ENCODE results near the gene CEP104. TPM values are rescaled to one million over a fixed set of nuclear protein-coding genes. Genes with fewer than 3 reads are reported as not detected.

The CEP104 gene
- total and polyA plus RNA-seq, 9 of the 15 experiments (the other 6 are each of a cell fraction or from before 2014, with no cell fraction given): 11.2 to 63.4 (median 42.6) TPM

GRCh38 chr1:3900150-3900968, 43.3 kb upstream of the CEP104 start, which contains the start of gene C1orf174 (continued):
- TF ChIP-seq TSHZ1 (CRISPR knock-in tag; IDR thresholded peaks at IDR 0.05) (no peak), RFX5 (IDR thresholded peaks at IDR 0.05; ENCODE audit: low read depth, low read length) (peak; percentile 45; the same call in 1 of the 2 replicates), ZEB2 (IDR thresholded peaks at IDR 0.05) (no peak), TFE3 (CRISPR knock-in tag; IDR thresholded peaks at IDR 0.05) (peak; percentile 85), AFF1 (IDR thresholded peaks at IDR 0.05; ENCODE audit: low read depth in 1 of 2, partially characterized antibody in 2 of 2) (peak; percentile 43 to 61), ZNF695 (CRISPR knock-in tag; IDR thresholded peaks at IDR 0.05) (no peak), RB1 (IDR thresholded peaks at IDR 0.05; ENCODE audit: low read depth) (0 out of 2 replicates have a peak, but pooled peaks have one; percentile 49), HCFC1 (IDR thresholded peaks at IDR 0.05; ENCODE audit: low read depth, low read length) (peak; percentile 93), ZNF766 (CRISPR knock-in tag; conservative IDR thresholded peaks at IDR 0.05) (peak; percentile 99), USF2 (CRISPR knock-in tag; IDR thresholded peaks at IDR 0.05) (peak; percentile 72), RBM25 (IDR thresholded peaks at IDR 0.05; ENCODE audit: low read depth, low read length, severe bottlenecking) (no peak)
- TF ChIP-seq, protein P1, sequence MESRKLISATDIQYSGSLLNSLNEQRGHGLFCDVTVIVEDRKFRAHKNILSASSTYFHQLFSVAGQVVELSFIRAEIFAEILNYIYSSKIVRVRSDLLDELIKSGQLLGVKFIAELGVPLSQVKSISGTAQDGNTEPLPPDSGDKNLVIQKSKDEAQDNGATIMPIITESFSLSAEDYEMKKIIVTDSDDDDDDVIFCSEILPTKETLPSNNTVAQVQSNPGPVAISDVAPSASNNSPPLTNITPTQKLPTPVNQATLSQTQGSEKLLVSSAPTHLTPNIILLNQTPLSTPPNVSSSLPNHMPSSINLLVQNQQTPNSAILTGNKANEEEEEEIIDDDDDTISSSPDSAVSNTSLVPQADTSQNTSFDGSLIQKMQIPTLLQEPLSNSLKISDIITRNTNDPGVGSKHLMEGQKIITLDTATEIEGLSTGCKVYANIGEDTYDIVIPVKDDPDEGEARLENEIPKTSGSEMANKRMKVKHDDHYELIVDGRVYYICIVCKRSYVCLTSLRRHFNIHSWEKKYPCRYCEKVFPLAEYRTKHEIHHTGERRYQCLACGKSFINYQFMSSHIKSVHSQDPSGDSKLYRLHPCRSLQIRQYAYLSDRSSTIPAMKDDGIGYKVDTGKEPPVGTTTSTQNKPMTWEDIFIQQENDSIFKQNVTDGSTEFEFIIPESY (CRISPR knock-in tag; IDR thresholded peaks at IDR 0.05): no peak; the same call in 1 of the 2 replicates
